HepG2 (cell line): ENCODE measurements around the gene ANKRD40. TPM values are rescaled to one million over a fixed set of nuclear protein-coding genes. Genes with fewer than 3 reads are reported as not detected.
A peak's percentile ranks its signal among the peaks of the same experiment; 100 is the strongest.

Source experiments
- E2F1 ChIP-seq: sonication (generic); formaldehyde crosslinking; IDR thresholded peaks from 2 replicates; pipeline ENCODE4 v1.5.0; 2020; ENCODE audit warnings: missing genetic modification reagents
- FOSL2 ChIP-seq: sonication (generic); formaldehyde crosslinking; IDR thresholded peaks from 2 replicates; pipeline ENCODE4 v1.4.0; 2020; ENCODE audit warnings: missing genetic modification reagents
- FOXA1 ChIP-seq, 2 experiments: fragments of 450-650 bp in 1 of 2; sonication (generic) in 1 of 2; formaldehyde crosslinking in 1 of 2; IDR thresholded peaks; 2 replicates each; pipeline versions ENCODE4 v1.4.0 to v1.6.1; 2016 to 2020; ENCODE audit warnings: missing genetic modification reagents in 1 of 2
- HOXD1 ChIP-seq: sonication (generic); formaldehyde crosslinking; IDR thresholded peaks from 2 replicates; pipeline ENCODE4 v1.5.0; 2020; ENCODE audit warnings: missing genetic modification reagents
- KLF16 ChIP-seq, 2 experiments: sonication (generic) in 1 of 2; formaldehyde crosslinking in 1 of 2; IDR thresholded peaks; 2 replicates each; pipeline versions ENCODE4 v1.6.1 to v1.8.0; 2016 to 2023; ENCODE audit warnings: missing genetic modification reagents in 2 of 2, missing compliant biosample characterization in 1 of 2
- NR2C2 ChIP-seq: sonication (generic); formaldehyde crosslinking; IDR thresholded peaks from 2 replicates; pipeline ENCODE4 v1.4.0; 2020; ENCODE audit warnings: missing genetic modification reagents, mild to moderate bottlenecking, moderate library complexity, borderline replicate concordance
- RFXANK ChIP-seq: IDR thresholded peaks from 2 replicates; pipeline ENCODE4 v1.6.1; 2016
- RNF2 ChIP-seq: fragments of 450-650 bp; conservative IDR thresholded peaks from 2 replicates; pipeline ENCODE4 v1.6.1; 2016; ENCODE audit warnings: low read depth
- RORA ChIP-seq: sonication (generic); formaldehyde crosslinking; IDR thresholded peaks from 2 replicates; pipeline ENCODE4 v1.5.0; 2020; ENCODE audit warnings: mild to moderate bottlenecking, missing genetic modification reagents, moderate library complexity
- SOX6 ChIP-seq, 2 experiments: fragments of 450-650 bp in 1 of 2; sonication (generic) in 1 of 2; formaldehyde crosslinking in 1 of 2; IDR thresholded peaks; 2 replicates each; pipeline versions ENCODE4 v1.4.0 to v1.6.1; 2017 to 2020; ENCODE audit warnings: antibody characterized with exemption in 1 of 2, mild to moderate bottlenecking in 1 of 2, missing genetic modification reagents in 1 of 2
- SP5 ChIP-seq: IDR thresholded peaks from 2 replicates; pipeline ENCODE4 v1.6.1; 2016; ENCODE audit warnings: low read depth, borderline replicate concordance
- ZBTB21 ChIP-seq: sonication (generic); formaldehyde crosslinking; IDR thresholded peaks from 2 replicates; pipeline ENCODE4 v1.4.0; 2020; ENCODE audit warnings: missing genetic modification reagents
- ZBTB4 ChIP-seq: sonication (generic); formaldehyde crosslinking; IDR thresholded peaks from 2 replicates; pipeline ENCODE4 v1.4.0; 2020; ENCODE audit warnings: missing genetic modification reagents, mild to moderate bottlenecking, borderline replicate concordance
- ZFP36L2 ChIP-seq: sonication (generic); formaldehyde crosslinking; IDR thresholded peaks from 2 replicates; pipeline ENCODE4 v1.4.0; 2020; ENCODE audit warnings: missing genetic modification reagents
- ZNF274 ChIP-seq: sonication (generic); formaldehyde crosslinking; IDR thresholded peaks from 2 replicates; pipeline ENCODE4 v1.5.1; 2020; ENCODE audit warnings: mild to moderate bottlenecking, missing genetic modification reagents
- ZNF292 ChIP-seq: sonication (generic); formaldehyde crosslinking; IDR thresholded peaks from 2 replicates; pipeline ENCODE4 v1.8.1; 2022; ENCODE audit warnings: mild to moderate bottlenecking, low read depth, missing genetic modification reagents, borderline replicate concordance
- ZNF510 ChIP-seq: sonication (generic); formaldehyde crosslinking; IDR thresholded peaks from 2 replicates; pipeline ENCODE4 v1.4.0; 2020; ENCODE audit warnings: low read depth, mild to moderate bottlenecking, missing genetic modification reagents
- ZNF558 ChIP-seq: sonication (generic); formaldehyde crosslinking; IDR thresholded peaks from 2 replicates; pipeline ENCODE4 v1.9.0; 2022; ENCODE audit warnings: mild to moderate bottlenecking, missing genetic modification reagents, borderline replicate concordance
- ZNF878 ChIP-seq: sonication (generic); formaldehyde crosslinking; IDR thresholded peaks from 2 replicates; pipeline ENCODE4 v1.8.1; 2023; ENCODE audit warnings: mild to moderate bottlenecking, missing genetic modification reagents, moderate library complexity
- polyA plus RNA-seq, 8 experiments: library from polyadenylated mRNA; depleted of rRNA in 3 of 8; stranded (reverse) in 7 of 8; unstranded in 1 of 8; fragments of >200 nt; fragmentation: Illumina TruSeq in 4 of 8; extraction: Trizol in 4 of 8; gene quantifications; 2 replicates each; pipeline versions ENCODE4 v1.2.1 to v1.2.3, GENCODE V29; 2011 to 2016; ENCODE audit warnings: low read depth in 4 of 8, missing spikeins in 1 of 8, mixed read lengths in 1 of 8; ENCODE audit not compliant: insufficient read depth in 1 of 8
- total RNA-seq, 5 experiments: library from RNA; depleted of rRNA; stranded (reverse); fragments of >200 nt; fragmentation: Illumina TruSeq; extraction: Trizol; gene quantifications; 2 replicates each; pipeline ENCODE4 v1.2.3, GENCODE V29; 2016; ENCODE audit warnings: low read depth in 1 of 5
- TF ChIP-seq, protein P1 (sequence below): IDR thresholded peaks from 2 replicates; pipeline ENCODE4 v1.6.1; 2016; ENCODE audit warnings: low read depth, borderline replicate concordance

Gene ANKRD40
- total and polyA plus RNA-seq, 2 of the 13 experiments (the other 11 are each of a cell fraction or from before 2014, with no cell fraction given): 35.0 to 46.4 TPM

DNA sequence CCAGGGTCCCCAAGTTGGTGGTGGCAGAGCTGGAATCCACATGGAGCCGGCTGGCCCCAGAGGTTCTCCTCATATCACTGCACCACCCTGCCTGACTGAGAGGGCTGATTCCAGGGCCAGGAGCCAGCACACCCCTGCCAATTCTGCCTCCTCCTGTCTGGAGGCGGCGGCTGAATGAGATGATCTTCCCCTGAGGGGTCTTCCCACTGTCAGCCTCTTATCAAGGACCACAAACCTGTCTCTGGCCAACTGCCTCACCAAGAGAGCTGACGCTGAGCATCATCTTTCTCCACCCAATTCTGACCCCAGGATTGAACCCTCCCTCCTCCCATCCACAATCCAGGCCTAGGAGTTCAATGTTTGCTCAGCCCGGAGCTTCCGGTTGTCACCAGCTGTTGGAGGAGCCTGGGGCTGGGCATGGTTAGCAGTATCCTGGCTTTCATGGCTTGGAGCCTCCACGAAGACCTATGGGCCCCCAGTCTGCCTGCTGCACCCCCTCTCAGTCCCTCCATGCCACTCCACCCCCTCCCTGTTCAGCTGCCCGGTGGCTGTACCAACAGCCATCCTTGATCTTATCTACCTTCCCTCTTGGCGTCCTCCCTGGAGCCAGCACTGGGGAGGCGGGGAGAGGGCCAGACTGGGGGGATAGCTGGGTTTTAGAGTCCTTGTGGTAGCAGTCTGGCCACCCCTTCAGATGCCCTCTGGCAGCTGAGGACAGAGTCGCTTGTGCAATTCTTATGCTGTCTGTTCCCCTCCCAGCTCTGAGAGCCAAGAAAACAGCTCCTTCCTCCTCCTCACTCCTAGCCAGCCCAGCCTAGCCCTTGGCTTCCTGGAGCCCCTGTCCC is 47.5 kb downstream of the ANKRD40 start (continued):
- TF ChIP-seq FOSL2 (CRISPR knock-in tag) (peak; percentile 66), RNF2 (0 out of 2 replicates have a peak, but pooled peaks have one; percentile 38), ZBTB4 (CRISPR knock-in tag) (0 out of 2 replicates have a peak, but pooled peaks have one; percentile 21), NR2C2 (CRISPR knock-in tag) (peak; percentile 74), ZNF558 (CRISPR knock-in tag) (no peak), E2F1 (CRISPR knock-in tag) (no peak), ZNF274 (CRISPR knock-in tag) (no peak), RFXANK (CRISPR knock-in tag) (no peak), ZBTB21 (CRISPR knock-in tag) (no peak), ZNF510 (CRISPR knock-in tag) (0 out of 2 replicates have a peak, but pooled peaks have one; percentile 26), SOX6 (IDR thresholded peaks at IDR 0.05) (no peak), SOX6 (CRISPR knock-in tag; IDR thresholded peaks at IDR 0.05) (peak; percentile 68; the same call in 1 of the 2 replicates), KLF16 (CRISPR knock-in tag; IDR thresholded peaks at IDR 0.05) (peak in 1 of 2 experiments; percentile 64; a peak in 1 of 4 replicates), SP5 (CRISPR knock-in tag) (peak; percentile 89), ZFP36L2 (no peak), RORA (CRISPR knock-in tag) (no peak), ZNF292 (CRISPR knock-in tag) (peak; percentile 75; the same call in 1 of the 2 replicates), FOXA1 (IDR thresholded peaks at IDR 0.05) (no peak), FOXA1 (CRISPR knock-in tag; IDR thresholded peaks at IDR 0.05) (peak; percentile 91), ZNF878 (peak; percentile 56; the same call in 1 of the 2 replicates), HOXD1 (CRISPR knock-in tag) (no peak)
- TF ChIP-seq, protein P1, sequence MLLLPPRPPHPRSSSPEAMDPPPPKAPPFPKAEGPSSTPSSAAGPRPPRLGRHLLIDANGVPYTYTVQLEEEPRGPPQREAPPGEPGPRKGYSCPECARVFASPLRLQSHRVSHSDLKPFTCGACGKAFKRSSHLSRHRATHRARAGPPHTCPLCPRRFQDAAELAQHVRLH: peak; percentile 55; the same call in 1 of the 2 replicates
